OCI-LY7 (cell line): ENCODE data around the gene PSMD6. TPM values are rescaled to one million over a fixed set of nuclear protein-coding genes. Genes with fewer than 3 reads are reported as not detected.

Experiments used
- BruUV-seq: library from RNA; stranded (reverse); fragments of 400-500 nt; replicated peaks from 2 replicates; lab custom pipeline; 2021; lab: Mats Ljungman, UMichigan
- CTCF ChIA-PET: fragments of 300-600 bp; sonication (Branson Sonifier 250); formaldehyde crosslinking; loops from one replicate; lab custom pipeline; 2022; ENCODE audit warnings: antibody characterized with exemption; ENCODE audit not compliant: unreplicated experiment; lab: Charles Lee
- POLR2A ChIA-PET: fragments of 300-600 bp; sonication (Branson Sonifier 250); formaldehyde crosslinking; loops from one replicate; lab custom pipeline; 2022; ENCODE audit warnings: antibody characterized with exemption; lab: Charles Lee
- DNase-seq: peaks from one replicate; pipeline ENCODE4 v3.0.0-alpha.2; 2015; ENCODE audit warnings: low spot score
- H2AFZ ChIP-seq: fragments of 200-600 bp; sonication (generic), shearing (Covaris generic); 2 replicates; pipeline ENCODE4 v1.6.1; 2014; ENCODE audit warnings: mild to moderate bottlenecking, antibody characterized with exemption, low read length, moderate library complexity
- H3K27ac ChIP-seq: fragments of 200-600 bp; sonication (generic); 2 replicates; pipeline ENCODE4 v1.5.1; 2014; ENCODE audit warnings: mixed run types, low read depth, mild to moderate bottlenecking, moderate library complexity, low read length, inconsistent platforms; ENCODE audit not compliant: poor library complexity, severe bottlenecking
- H3K36me3 ChIP-seq: fragments of 200-600 bp; sonication (generic); 2 replicates; pipeline ENCODE4 v1.6.1; 2014; ENCODE audit warnings: mild to moderate bottlenecking, antibody characterized with exemption, low read length, moderate library complexity, mixed read lengths; ENCODE audit not compliant: insufficient read depth
- H3K4me1 ChIP-seq: fragments of 200-600 bp; sonication (generic); 2 replicates; pipeline ENCODE4 v1.5.1; 2014; ENCODE audit warnings: mild to moderate bottlenecking, low read length; ENCODE audit not compliant: insufficient read depth, poor library complexity, severe bottlenecking
- H3K4me2 ChIP-seq: fragments of 200-600 bp; sonication (generic); 2 replicates; pipeline ENCODE4 v1.6.1; 2014; ENCODE audit warnings: mild to moderate bottlenecking, low read length
- H3K4me3 ChIP-seq: fragments of 200-600 bp; sonication (generic); 2 replicates; pipeline ENCODE4 v1.5.1; 2014; ENCODE audit warnings: mild to moderate bottlenecking, low read depth, low read length; ENCODE audit not compliant: poor library complexity, severe bottlenecking
- H3K79me2 ChIP-seq: fragments of 200-600 bp; sonication (generic); 2 replicates; pipeline ENCODE4 v1.6.1; 2016; ENCODE audit warnings: low read depth, mild to moderate bottlenecking, low read length, moderate library complexity, mixed read lengths; ENCODE audit not compliant: insufficient read depth
- H3K9me2 ChIP-seq: fragments of 200-600 bp; sonication (generic); 2 replicates; pipeline ENCODE4 v1.6.1; 2016; ENCODE audit warnings: mild to moderate bottlenecking, low read length, mixed read lengths; ENCODE audit not compliant: insufficient read depth
- H3K9me3 ChIP-seq: fragments of 200-600 bp; sonication (generic); 2 replicates; pipeline ENCODE4 v1.6.1; 2014; ENCODE audit warnings: mild to moderate bottlenecking, mixed run types, low read length, mixed read lengths
- H4K20me1 ChIP-seq: fragments of 200-600 bp; sonication (generic); 2 replicates; pipeline ENCODE4 v1.6.1; 2014; ENCODE audit warnings: mild to moderate bottlenecking, antibody characterized with exemption, low read length, moderate library complexity, mixed read lengths; ENCODE audit not compliant: insufficient read depth
- CTCF ChIP-seq: fragments of 200-600 bp; sonication (generic); conservative IDR thresholded peaks from 2 replicates; pipeline ENCODE4 v1.5.1; 2014; ENCODE audit warnings: mild to moderate bottlenecking, antibody characterized with exemption, low read length, moderate library complexity, mixed read lengths
- EZH2phosphoT487 ChIP-seq: fragments of 200-600 bp; sonication (generic); IDR thresholded peaks from 2 replicates; pipeline ENCODE4 v1.6.1; 2018; ENCODE audit warnings: low read depth, borderline replicate concordance, mild to moderate bottlenecking, mixed run types, antibody characterized with exemption, low read length, moderate library complexity, mixed read lengths
- intact Hi-C: fragments of 100-400 bp; cut with micrococcal nuclease; formaldehyde crosslinking; loops from one replicate; pipeline ENCODE4 v1.10.0; 2022; ENCODE audit not compliant: unreplicated experiment
- total RNA-seq, 2 experiments: library from RNA; depleted of rRNA in 1 of 2; stranded (reverse); fragments of >200 nt in 1 of 2; shearing (Covaris generic) in 1 of 2; gene quantifications; 2 replicates each; pipeline ENCODE4 v1.2.3, GENCODE V29; 2014 to 2022

The PSMD6 gene
- total RNA-seq, 2 experiments from 2014 or later = 65.2 to 106 TPM

- peak overlapping the region; percentile 93 for H3K4me3 ChIP-seq
- H3K9me3 ChIP-seq = no peaks in the 10 kb centered on the region
- TF ChIP-seq EZH2phosphoT487 (no peak), CTCF (no peak)
- peak overlapping the region; percentile 90 for H3K4me2 ChIP-seq
- peak overlapping the region; percentile 50 for H3K27ac ChIP-seq
- POLR2A ChIA-PET = interaction anchor here (0.7 to 3.7 kb wide), 5 partner anchors 10 to 462 kb away, joined by 5 to 22 read pairs (median 7); partner anchors contain the start of gene PRICKLE2
- H2AFZ ChIP-seq = peak overlapping the region; percentile 67; the same call in 1 of the 2 replicates
- peaks cover 22% of the 10 kb centered on the region for H3K4me1 ChIP-seq
- H3K79me2 ChIP-seq = peaks cover 41% of the 10 kb centered on the region
- H3K36me3 ChIP-seq = peaks cover 45% of the 10 kb centered on the region
- intact Hi-C loops = loop anchor here (2.0 kb wide), 1 partner anchor 202 kb away; the partner anchor contains the start of gene PRICKLE2
- peaks cover 18% of the 10 kb centered on the region; the same call in 1 of the 2 replicates for H4K20me1 ChIP-seq
- CTCF ChIA-PET = interaction anchor here (0.6 kb wide), 2 partner anchors 17 to 1648 kb away, joined by 3 read pairs; no protein-coding TSS in a partner anchor
- no peak for DNase-seq
- TSS peak; percentile 65 for BruUV-seq
- H3K9me2 ChIP-seq = no peaks in the 10 kb centered on the region
These were observed 675 bp downstream of the PSMD6 start for GRCh38 chr3:64022451-64023186.

- Histone ChIP-seq H3K27ac (no peak overlapping the region), H2AFZ (no peak overlapping the region), H3K9me2 (no peaks in the 10 kb centered on the region), H3K79me2 (peaks cover 41% of the 10 kb centered on the region), H4K20me1 (peaks cover 18% of the 10 kb centered on the region; the same call in 1 of the 2 replicates), H3K36me3 (peaks cover 52% of the 10 kb centered on the region), H3K9me3 (no peaks in the 10 kb centered on the region), H3K4me1 (peaks cover 22% of the 10 kb centered on the region), H3K4me3 (peak overlapping the region; percentile 93), H3K4me2 (peak overlapping the region; percentile 90)
- intact Hi-C loops = loop anchor here (2.0 kb wide), 1 partner anchor 203 kb away; the partner anchor contains the start of gene PRICKLE2
- ChIA-PET CTCF (no interaction called here), POLR2A (interaction anchor here (2.7 to 3.7 kb wide), 2 partner anchors 18 to 203 kb away, joined by 7 to 22 read pairs; partner anchors contain the start of gene PRICKLE2)
- BruUV-seq = no TSS peak
- no peak for DNase-seq
- TF ChIP-seq CTCF = 0 out of 2 replicates have a peak, but pooled peaks have one; percentile 20
- no peak for TF ChIP-seq EZH2phosphoT487
These were observed 1.4 kb downstream of the PSMD6 start for GRCh38 chr3:64021922-64022321.

GRCh38 chr3:64019879-64020278, 3.4 kb downstream of the PSMD6 start:
- Histone ChIP-seq H2AFZ (no peak overlapping the region), H3K9me3 (no peaks in the 10 kb centered on the region), H3K79me2 (peaks cover 41% of the 10 kb centered on the region), H3K9me2 (no peaks in the 10 kb centered on the region), H3K27ac (no peak overlapping the region), H3K4me2 (no peak overlapping the region), H3K36me3 (peaks cover 70% of the 10 kb centered on the region), H3K4me3 (no peak overlapping the region), H4K20me1 (peaks cover 18% of the 10 kb centered on the region; the same call in 1 of the 2 replicates), H3K4me1 (peaks cover 22% of the 10 kb centered on the region)
- no peak for TF ChIP-seq CTCF
- TF ChIP-seq EZH2phosphoT487 = no peak
- BruUV-seq = no TSS peak
- POLR2A ChIA-PET = no interaction called here
- intact Hi-C loops = no loop called here
- no peak for DNase-seq
- CTCF ChIA-PET = no interaction called here
